GM08714 (cell line): ENCODE results near the gene MDP1.
A peak's percentile ranks its signal among the peaks of the same experiment; 100 is the strongest.

Experiments used
- H3K4me3 ChIP-seq: fragments of 200-500 bp; sonication (Bioruptor generic); 2 replicates; pipeline ENCODE4 v1.5.1; 2014; ENCODE audit warnings: mild to moderate bottlenecking, low read length, inconsistent platforms
- ZNF274 ChIP-seq: IDR thresholded peaks from 2 replicates; pipeline ENCODE4 v1.6.1; 2012; ENCODE audit warnings: mild to moderate bottlenecking, low read depth, low read length

Gene MDP1

DNA sequence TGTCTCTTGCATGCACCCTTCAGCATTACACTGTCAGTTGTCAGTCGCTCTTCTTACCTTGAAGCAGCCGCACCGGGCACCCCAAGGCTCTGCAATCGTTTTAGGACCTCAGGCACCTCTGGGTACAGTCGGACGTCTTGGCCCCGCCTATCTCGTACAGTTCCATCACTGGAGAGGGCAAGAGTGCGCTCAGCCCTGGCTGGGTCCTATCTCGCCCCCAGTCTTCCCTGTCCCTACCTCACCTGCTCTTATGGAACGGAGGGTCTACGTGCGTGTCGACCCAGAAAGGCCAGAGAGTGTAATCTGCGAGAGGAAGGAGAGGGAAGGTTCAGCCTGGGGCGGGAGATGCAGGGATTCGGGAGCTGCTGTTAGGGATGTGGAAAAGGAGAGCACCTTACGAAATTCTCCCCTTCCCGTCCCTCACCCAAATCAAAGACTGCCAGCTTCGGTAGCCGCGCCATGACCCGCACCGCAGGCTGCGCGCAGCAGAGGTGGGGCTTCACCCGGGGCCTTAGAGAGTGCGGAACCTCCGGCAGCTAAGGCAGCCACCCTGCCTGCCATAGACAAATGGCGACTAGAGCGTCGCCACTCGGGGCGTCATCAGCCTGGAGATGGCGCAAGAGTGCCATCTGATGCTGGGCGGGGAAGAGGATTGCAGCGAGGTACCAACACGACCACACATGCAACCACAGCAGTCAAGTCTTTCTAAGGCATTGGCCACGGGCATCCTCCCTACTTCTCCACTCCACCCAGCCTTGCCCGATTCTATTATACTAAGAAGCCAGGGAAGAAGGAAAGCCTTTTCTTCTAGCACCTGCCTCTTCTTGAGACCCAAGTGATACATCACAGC, at the start of gene MDP1:
TSS of gene MDP1 (minus strand) at position 572 of the 850 bp plus-strand sequence. CDS start at position 461, 111 bp downstream.
- TF ChIP-seq ZNF274, result no peak
- H3K4me3 ChIP-seq, result peak within 1 kb of the TSS; percentile 72

- TF ChIP-seq ZNF274, result no peak
- H3K4me3 ChIP-seq, result no peak overlapping the region
Observed at GRCh38 chr14:24264298-24264697, 48.4 kb upstream of the MDP1 start.

DNA sequence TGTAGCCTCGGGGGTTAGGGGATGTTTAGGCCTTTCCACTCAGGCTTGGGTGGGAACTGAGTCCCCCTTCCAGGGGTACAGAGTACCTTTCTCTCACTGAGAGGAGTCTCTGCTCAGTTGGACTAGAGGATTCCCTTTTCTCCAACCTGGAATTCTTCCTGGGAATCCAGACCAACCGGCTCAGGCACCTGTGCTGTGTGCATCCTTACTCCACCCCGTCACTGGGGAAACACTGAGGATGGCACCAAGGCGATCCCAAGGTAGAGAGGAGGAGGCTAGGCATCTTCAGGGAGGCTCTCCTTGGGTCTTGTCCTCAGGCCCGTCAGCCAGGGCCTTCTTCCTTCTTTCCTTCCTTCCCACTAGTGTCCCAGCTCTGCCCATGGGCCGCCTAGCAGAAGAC, 48.0 kb upstream of the MDP1 start:
- no peak for TF ChIP-seq ZNF274

DNA sequence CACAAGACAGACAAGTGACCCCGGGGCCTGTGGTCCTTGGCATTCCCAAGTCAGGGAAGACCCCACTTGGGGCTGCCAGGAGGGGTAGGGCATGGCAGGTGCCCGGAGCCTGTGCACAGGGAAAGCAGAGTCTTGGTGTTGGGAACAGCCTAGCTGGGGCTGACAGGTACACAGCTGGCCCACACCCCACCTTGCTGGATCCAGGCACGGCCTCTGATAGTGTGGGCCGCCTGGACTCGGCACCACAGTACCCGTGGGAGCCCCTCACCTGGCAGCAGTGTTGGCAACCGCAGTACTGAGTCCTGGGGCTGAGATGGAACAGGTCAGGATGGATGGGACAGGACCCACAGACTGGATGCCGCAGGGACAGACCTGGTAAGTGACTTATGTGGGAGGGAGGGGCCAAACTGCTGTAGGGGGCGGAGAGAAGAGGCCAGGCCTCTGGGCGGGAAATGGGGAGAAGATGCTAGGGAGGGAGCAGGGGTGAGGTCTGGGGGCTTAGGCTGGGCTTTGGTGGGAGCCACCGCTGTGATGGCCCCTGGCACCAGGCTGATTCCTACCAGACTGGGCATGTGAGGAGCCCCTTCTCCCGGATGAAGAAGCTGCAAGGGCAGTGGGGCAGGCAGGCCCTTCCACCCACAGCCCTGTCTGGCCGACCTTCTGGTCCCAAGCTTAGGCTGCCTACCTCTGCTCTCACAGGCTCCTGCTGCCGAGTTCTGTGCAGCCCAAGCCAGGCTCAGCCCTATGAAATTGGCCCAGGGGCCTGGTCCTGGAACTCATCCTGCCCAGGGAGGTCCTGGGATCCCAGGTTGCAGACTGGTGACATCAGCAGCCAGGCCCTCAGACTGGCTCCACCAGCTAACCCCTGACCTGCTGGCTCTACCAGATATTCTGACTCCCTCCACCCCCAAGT, 47.2 kb upstream of the MDP1 start, which contains the start of gene TGM1:
TSS of gene TGM1 (minus strand) at position 357 of the 913 bp plus-strand sequence. CDS start 825 bp downstream, outside the sequence.
- H3K4me3 ChIP-seq, result no peak within 1 kb of the TSS
- TF ChIP-seq ZNF274, result no peak

More for the DNA sequence above, 48.0 kb upstream of the MDP1 start:
- no peak overlapping the region for H3K4me3 ChIP-seq

GRCh38 chr14:24261969-24262327, 46.1 kb upstream of the MDP1 start:
- no peak overlapping the region for H3K4me3 ChIP-seq
- TF ChIP-seq ZNF274, result no peak

GRCh38 chr14:24261256-24261968, 45.5 kb upstream of the MDP1 start:
- TF ChIP-seq ZNF274, result no peak
- no peak overlapping the region for H3K4me3 ChIP-seq

GRCh38 chr14:24260780-24261157, 44.9 kb upstream of the MDP1 start:
- no peak overlapping the region for H3K4me3 ChIP-seq
- no peak for TF ChIP-seq ZNF274

DNA sequence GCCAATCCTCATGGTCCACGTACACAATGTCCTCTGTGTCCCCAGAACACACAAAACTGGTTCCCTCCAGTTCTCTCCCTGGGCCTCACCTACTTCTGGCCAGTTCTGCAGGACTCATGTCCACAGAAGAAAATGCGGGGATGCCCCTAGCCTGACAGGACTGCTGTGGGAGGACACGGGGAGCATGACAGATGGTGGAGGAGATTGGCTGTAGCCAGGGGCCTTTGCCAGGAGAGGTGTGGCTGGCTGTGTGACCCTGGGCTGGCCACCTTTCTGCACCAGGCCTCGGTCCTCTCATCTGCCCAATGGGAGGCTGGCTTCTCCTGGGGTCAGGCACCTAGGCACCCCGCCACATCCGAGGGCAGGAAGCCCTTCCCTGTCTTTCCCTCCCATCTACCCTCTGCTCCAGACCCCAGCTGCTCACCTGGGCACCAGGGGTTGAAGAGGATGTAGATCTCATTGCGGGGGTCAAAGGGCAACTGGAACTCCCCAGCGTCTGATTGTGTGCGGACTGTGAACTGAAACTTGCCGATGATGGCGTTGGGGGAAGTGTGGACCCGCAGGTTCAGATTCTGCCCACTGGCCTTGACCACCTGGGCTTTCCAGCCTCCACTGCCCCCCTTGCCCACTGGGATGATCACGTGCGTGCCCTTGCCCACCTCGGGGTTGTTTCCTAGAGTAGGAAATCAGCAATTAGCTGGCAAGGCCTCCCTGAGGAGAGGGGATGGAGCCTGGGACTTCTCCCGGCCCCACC, 44.3 kb upstream of the MDP1 start:
- no peak overlapping the region for H3K4me3 ChIP-seq
- no peak for TF ChIP-seq ZNF274

GRCh38 chr14:24259282-24260025, 43.6 kb upstream of the MDP1 start:
- no peak overlapping the region for H3K4me3 ChIP-seq
- no peak for TF ChIP-seq ZNF274

GRCh38 chr14:24258548-24259265, 42.8 kb upstream of the MDP1 start:
- H3K4me3 ChIP-seq, result no peak overlapping the region
- TF ChIP-seq ZNF274, result no peak

DNA sequence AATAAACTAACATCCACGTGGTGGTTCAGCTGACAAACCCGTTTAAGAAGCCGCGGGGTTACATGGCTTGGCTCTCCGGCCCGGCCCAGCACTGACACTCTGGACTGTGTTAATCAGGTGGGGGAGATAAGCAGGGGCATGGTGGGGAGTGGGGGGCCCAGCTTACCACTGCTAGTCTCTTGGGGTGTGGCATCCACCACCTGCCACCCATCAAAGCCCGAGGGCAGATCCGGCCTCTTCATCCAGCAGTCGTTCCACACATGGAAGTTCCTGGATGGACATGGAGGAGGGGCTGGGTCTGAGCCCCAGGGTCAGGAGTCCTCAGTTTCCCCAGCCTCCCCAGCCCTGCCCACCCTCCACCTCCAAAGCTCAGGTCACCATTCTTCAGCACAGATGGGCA, 42.3 kb upstream of the MDP1 start:
- no peak for TF ChIP-seq ZNF274
- no peak overlapping the region for H3K4me3 ChIP-seq

GRCh38 chr14:24256960-24257359, 41.1 kb upstream of the MDP1 start:
- no peak for TF ChIP-seq ZNF274

More at GRCh38 chr14:24256960-24257359, 41.1 kb upstream of the MDP1 start:
- H3K4me3 ChIP-seq, result no peak overlapping the region
